IPS DF 4.7 (cell line): Measurements from ENCODE around the gene ITFG1.

Experiments
- DNase-seq: peaks from one replicate; pipeline ENCODE4 v3.0.0-alpha.2; 2013; ENCODE audit warnings: low spot score; ENCODE audit errors: extremely low read depth

The ITFG1 gene

DNA sequence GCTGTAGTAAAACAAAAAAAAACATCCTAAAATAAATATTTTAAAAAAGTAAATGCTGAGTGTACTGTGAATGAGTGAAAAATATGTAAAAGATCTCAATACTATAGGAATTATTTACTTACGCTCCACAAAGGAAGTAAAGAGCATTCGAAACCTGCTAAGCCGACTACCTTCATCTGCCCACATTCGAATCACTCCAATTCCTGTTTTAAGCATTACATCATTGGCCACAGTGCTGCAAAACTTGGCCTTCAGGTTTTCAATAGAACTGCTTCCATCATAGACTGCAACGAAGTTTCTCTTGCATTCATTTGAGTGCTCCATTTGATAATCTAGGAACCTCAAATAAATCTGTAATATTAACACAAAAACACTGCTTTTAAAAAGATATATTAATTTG is 351.5 kb downstream of the ITFG1 start:
- no peak for DNase-seq
